ENCODE results near the gene CPLANE2. TPM values are rescaled to one million over a fixed set of nuclear protein-coding genes. Genes with fewer than 3 reads are reported as not detected.

CPLANE2 gene, protein sequence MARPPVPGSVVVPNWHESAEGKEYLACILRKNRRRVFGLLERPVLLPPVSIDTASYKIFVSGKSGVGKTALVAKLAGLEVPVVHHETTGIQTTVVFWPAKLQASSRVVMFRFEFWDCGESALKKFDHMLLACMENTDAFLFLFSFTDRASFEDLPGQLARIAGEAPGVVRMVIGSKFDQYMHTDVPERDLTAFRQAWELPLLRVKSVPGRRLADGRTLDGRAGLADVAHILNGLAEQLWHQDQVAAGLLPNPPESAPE
- 1 to 10 TPM; 3.0 to 7.8 TPM for total RNA-seq

GRCh38 chr1:16236511-16237342, at the start of gene CPLANE2:
CPLANE2 (minus strand) TSS chr1:16237183; CDS start chr1:16236742, 441 bp downstream.
- no peaks in the 10 kb centered on the region for H3K9me3 Mint-ChIP-seq
- peak within 1 kb of the TSS; percentile 93 to 95 for H3K4me3 Mint-ChIP-seq
- H3K27ac Mint-ChIP-seq: peak within 1 kb of the TSS; percentile 94
- ATAC-seq (replicated peaks in 1 of 2) (peak; percentile 89 to 92), DNase-seq (peak; percentile 98)
- no peaks in the 10 kb centered on the region for H3K27me3 Mint-ChIP-seq (ENCODE audit: low read depth)
- H3K4me1 Mint-ChIP-seq (ENCODE audit: low read depth): peaks cover 24% of the 10 kb centered on the region
- H3K36me3 Mint-ChIP-seq (ENCODE audit: insufficient read depth in 2 of 2): no peaks in the 10 kb centered on the region

GRCh38 chr1:16286122-16286521, 49.1 kb upstream of the CPLANE2 start:
- Mint-ChIP-seq H3K9me3 (no peaks in the 10 kb centered on the region), H3K4me3 (no peak overlapping the region), H3K36me3 (ENCODE audit: insufficient read depth in 2 of 2) (peaks cover 2 to 3% of the 10 kb centered on the region in 2 donors), H3K27me3 (ENCODE audit: low read depth) (no peaks in the 10 kb centered on the region), H3K27ac (no peak overlapping the region), H3K4me1 (ENCODE audit: low read depth) (peaks cover 5% of the 10 kb centered on the region)
- ATAC-seq (replicated peaks in 1 of 2): no peak
- DNase-seq: no peak

- Mint-ChIP-seq H3K9me3 (no peaks in the 10 kb centered on the region), H3K27ac (no peak overlapping the region), H3K27me3 (ENCODE audit: low read depth) (no peaks in the 10 kb centered on the region), H3K4me1 (ENCODE audit: low read depth) (peaks cover 5% of the 10 kb centered on the region), H3K36me3 (ENCODE audit: insufficient read depth in 2 of 2) (no peaks in the 10 kb centered on the region), H3K4me3 (no peak overlapping the region)
- DNase-seq: no peak
- no peak for ATAC-seq (replicated peaks in 1 of 2)
These were observed 44.8 kb upstream of the CPLANE2 start for GRCh38 chr1:16281765-16282164.

- Mint-ChIP-seq H3K27me3 (ENCODE audit: low read depth) (no peaks in the 10 kb centered on the region), H3K4me1 (ENCODE audit: low read depth) (peaks cover under 1% of the 10 kb centered on the region), H3K36me3 (ENCODE audit: insufficient read depth in 2 of 2) (no peaks in the 10 kb centered on the region), H3K9me3 (no peaks in the 10 kb centered on the region), H3K27ac (no peak overlapping the region), H3K4me3 (no peak overlapping the region)
- DNase-seq (no peak), ATAC-seq (replicated peaks in 1 of 2) (no peak)
These were observed 42.2 kb upstream of the CPLANE2 start for GRCh38 chr1:16279186-16279585.

GRCh38 chr1:16276302-16277030, 39.5 kb upstream of the CPLANE2 start:
- Mint-ChIP-seq H3K4me1 (ENCODE audit: low read depth) (no peaks in the 10 kb centered on the region), H3K4me3 (no peak overlapping the region)
- DNase-seq: no peak

DNA sequence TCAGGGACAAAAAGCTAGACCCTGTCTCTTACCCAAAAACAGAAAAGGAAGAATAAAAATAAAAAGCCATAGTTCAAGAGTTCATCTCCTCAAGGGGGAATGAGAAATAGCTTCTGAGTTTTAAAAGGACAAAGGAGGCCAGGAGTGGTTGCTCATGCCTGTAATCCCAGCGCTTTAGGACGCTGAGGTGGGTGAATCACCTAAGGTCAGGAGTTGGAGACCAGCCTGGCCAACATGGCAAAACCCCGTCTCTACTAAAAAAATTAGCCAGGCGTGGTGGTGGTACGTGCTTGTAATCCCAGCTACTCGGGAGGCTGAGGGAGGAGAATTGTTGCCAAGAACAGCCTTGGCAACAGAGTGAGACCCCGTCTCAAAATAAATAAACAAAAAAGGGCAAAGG, 38.6 kb upstream of the CPLANE2 start:
- no peak for DNase-seq
- ATAC-seq (replicated peaks in 1 of 2): no peak
- no peaks in the 10 kb centered on the region for H3K9me3 Mint-ChIP-seq
- H3K27ac Mint-ChIP-seq: no peak overlapping the region
- no peaks in the 10 kb centered on the region for H3K27me3 Mint-ChIP-seq (ENCODE audit: low read depth)
- no peak overlapping the region for H3K4me3 Mint-ChIP-seq
- H3K36me3 Mint-ChIP-seq (ENCODE audit: insufficient read depth in 2 of 2): peaks cover 0 to 2% of the 10 kb centered on the region in 2 donors
- H3K4me1 Mint-ChIP-seq (ENCODE audit: low read depth): no peaks in the 10 kb centered on the region

More at GRCh38 chr1:16276302-16277030, 39.5 kb upstream of the CPLANE2 start:
- no peak for ATAC-seq (replicated peaks in 1 of 2)
- no peaks in the 10 kb centered on the region for H3K36me3 Mint-ChIP-seq (ENCODE audit: insufficient read depth in 2 of 2)
- H3K27ac Mint-ChIP-seq: no peak overlapping the region
- H3K27me3 Mint-ChIP-seq (ENCODE audit: low read depth): no peaks in the 10 kb centered on the region
- no peaks in the 10 kb centered on the region for H3K9me3 Mint-ChIP-seq

DNA sequence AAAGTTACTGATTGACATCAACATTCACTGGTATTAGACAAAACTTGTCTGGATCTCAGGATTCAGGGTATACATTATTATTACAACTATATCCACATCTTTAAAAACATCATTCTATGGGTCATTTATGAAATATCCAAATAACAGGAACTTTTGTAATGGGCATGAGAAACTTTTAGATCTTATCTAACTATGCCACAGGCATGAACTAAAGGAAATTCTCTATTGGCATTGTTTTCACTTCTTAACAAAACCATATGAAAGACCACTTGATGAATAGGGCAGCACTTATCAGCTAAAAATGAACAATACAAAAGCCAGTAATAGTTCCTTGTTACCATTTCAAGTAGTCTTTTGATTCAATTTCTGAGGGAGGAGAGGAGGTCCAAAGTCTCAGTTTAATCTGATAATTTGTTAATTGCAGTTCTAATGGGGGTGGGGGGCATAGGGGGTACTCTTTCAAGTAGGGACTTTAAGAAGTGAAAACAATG, 30.8 kb upstream of the CPLANE2 start:
- ATAC-seq (replicated peaks in 1 of 2) (no peak), DNase-seq (no peak)
- Mint-ChIP-seq H3K4me3 (no peak overlapping the region), H3K9me3 (no peaks in the 10 kb centered on the region), H3K27ac (no peak overlapping the region), H3K4me1 (ENCODE audit: low read depth) (peaks cover 13% of the 10 kb centered on the region), H3K36me3 (ENCODE audit: insufficient read depth in 2 of 2) (peaks cover 0 to 2% of the 10 kb centered on the region in 2 donors), H3K27me3 (ENCODE audit: low read depth) (no peaks in the 10 kb centered on the region)

GRCh38 chr1:16266411-16267118, 29.6 kb upstream of the CPLANE2 start:
- no peak overlapping the region for H3K4me3 Mint-ChIP-seq
- no peaks in the 10 kb centered on the region for H3K9me3 Mint-ChIP-seq
- ATAC-seq (replicated peaks in 1 of 2) (no peak), DNase-seq (no peak)
- H3K36me3 Mint-ChIP-seq (ENCODE audit: insufficient read depth in 2 of 2): peaks cover 0 to 2% of the 10 kb centered on the region in 2 donors
- H3K27ac Mint-ChIP-seq: no peak overlapping the region
- H3K27me3 Mint-ChIP-seq (ENCODE audit: low read depth): no peaks in the 10 kb centered on the region
- peaks cover 13% of the 10 kb centered on the region for H3K4me1 Mint-ChIP-seq (ENCODE audit: low read depth)

DNA sequence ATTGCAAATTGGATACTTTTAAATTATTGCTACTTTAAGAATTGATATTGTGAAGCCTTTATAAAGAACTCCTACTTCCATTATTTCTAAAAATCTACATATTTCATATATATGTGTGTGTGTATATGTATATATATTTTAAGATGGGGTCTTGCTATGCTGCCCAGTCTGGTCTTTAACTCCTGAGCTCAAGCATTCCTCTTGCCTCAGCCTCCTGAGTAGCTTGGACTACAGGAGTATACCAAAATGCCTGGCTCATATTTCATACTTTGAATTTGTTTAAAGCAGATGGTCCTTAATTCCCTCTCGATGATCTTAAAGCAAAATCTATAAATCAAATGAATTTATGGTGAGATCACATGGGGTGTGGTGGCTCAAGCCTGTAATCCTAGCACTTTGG, 25.1 kb upstream of the CPLANE2 start:
- DNase-seq (no peak), ATAC-seq (replicated peaks in 1 of 2) (no peak)
- Mint-ChIP-seq H3K27ac (no peak overlapping the region), H3K27me3 (ENCODE audit: low read depth) (no peaks in the 10 kb centered on the region), H3K4me3 (no peak overlapping the region), H3K4me1 (ENCODE audit: low read depth) (peaks cover 6% of the 10 kb centered on the region), H3K36me3 (ENCODE audit: insufficient read depth in 2 of 2) (no peaks in the 10 kb centered on the region), H3K9me3 (no peaks in the 10 kb centered on the region)

- Mint-ChIP-seq H3K27me3 (ENCODE audit: low read depth) (no peaks in the 10 kb centered on the region), H3K27ac (no peak overlapping the region), H3K4me1 (ENCODE audit: low read depth) (no peaks in the 10 kb centered on the region), H3K36me3 (ENCODE audit: insufficient read depth in 2 of 2) (peaks cover 0 to 2% of the 10 kb centered on the region in 2 donors), H3K9me3 (no peaks in the 10 kb centered on the region), H3K4me3 (no peak overlapping the region)
- no peak for DNase-seq
- no peak for ATAC-seq (replicated peaks in 1 of 2)
These were observed 23.8 kb upstream of the CPLANE2 start for GRCh38 chr1:16260814-16261213.

DNA sequence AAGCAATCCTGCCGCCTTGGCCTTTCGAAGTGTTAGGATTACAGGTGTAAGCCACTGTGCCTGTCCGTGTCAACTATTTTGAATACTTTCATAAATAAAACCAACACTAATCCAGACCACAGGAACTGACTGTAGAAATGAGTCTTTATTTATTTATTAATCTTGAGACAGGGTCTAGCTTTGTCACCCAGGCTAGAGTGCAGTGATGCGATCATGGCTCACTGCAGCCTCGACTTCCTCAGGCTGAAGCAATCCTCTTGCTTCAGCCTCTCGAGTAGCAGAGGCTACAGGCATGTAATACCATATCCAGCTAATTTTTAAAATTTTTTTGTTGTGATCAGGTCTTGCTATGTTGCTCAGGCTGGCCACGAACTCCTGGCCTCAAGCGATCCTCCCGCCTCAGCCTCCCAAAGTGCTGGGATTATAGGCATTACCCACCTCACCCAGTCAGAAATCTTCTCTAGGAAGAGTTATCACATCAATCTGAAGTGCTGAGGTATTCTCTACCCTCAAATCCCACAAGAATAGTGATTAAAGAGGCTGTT, 21.7 kb upstream of the CPLANE2 start:
- Mint-ChIP-seq H3K4me3 (no peak overlapping the region), H3K4me1 (ENCODE audit: low read depth) (no peaks in the 10 kb centered on the region), H3K27me3 (ENCODE audit: low read depth) (no peaks in the 10 kb centered on the region), H3K27ac (no peak overlapping the region), H3K9me3 (no peaks in the 10 kb centered on the region), H3K36me3 (ENCODE audit: insufficient read depth in 2 of 2) (peaks cover 0 to 2% of the 10 kb centered on the region in 2 donors)
- DNase-seq (no peak), ATAC-seq (replicated peaks in 1 of 2) (no peak)

- H3K9me3 Mint-ChIP-seq: no peaks in the 10 kb centered on the region
These were observed 21.0 kb upstream of the CPLANE2 start for GRCh38 chr1:16257968-16258367.

More at GRCh38 chr1:16257968-16258367, 21.0 kb upstream of the CPLANE2 start:
- no peak for ATAC-seq (replicated peaks in 1 of 2)
- H3K27ac Mint-ChIP-seq: no peak overlapping the region
- no peak overlapping the region for H3K4me3 Mint-ChIP-seq
- no peak for DNase-seq
- no peaks in the 10 kb centered on the region for H3K27me3 Mint-ChIP-seq (ENCODE audit: low read depth)
- no peaks in the 10 kb centered on the region for H3K4me1 Mint-ChIP-seq (ENCODE audit: low read depth)
- peaks cover 0 to 2% of the 10 kb centered on the region in 2 donors for H3K36me3 Mint-ChIP-seq (ENCODE audit: insufficient read depth in 2 of 2)

Measured in activated T-cell treated with anti-CD3 and anti-CD28 coated beads, Interleukin-2, amount 50 U/mL, for 72 hours (primary cell).